ENCODE data around the gene WIPF2.

DNA sequence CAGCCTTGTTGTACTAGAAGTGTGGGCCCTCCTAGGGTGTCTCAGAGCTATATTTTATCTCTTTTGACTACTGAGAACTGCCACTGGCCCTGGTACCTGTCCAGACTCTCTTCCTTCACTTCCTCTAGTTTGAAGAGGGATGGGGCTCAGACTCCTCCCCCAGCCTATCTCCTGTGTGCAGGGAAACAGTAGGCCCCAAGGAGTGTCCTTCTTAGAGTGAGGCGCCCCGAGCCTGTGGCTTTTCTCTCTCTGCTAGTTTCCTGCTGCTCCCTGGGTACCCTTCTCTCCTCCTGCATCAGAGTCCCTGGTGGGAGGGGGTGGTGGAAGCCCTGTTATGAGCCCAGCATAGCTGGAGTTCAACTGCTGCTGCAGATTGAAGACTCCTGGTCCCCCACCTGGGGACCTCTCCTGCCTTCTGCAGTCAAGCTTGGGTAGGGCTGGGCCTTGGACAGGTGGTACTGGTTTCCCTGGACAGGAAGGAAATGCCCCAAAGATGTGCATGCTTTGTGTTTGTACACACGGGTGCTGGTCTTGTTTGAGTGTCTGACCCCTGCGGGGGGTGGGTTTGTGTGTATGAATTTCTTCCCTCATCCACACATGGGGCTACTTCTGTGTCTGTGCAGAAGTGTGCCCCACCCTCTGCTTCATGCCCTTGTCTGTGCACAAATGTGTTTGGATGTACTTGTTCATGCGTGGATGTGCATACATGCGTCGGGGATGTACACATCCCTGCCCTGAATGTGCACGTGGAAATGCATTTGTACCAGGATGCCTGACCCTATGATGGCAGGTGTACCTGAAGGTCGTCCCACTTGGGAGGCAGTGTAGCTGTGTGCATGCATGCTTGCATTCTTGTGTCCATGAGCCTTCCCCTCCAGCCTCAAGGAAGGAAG lies 96.8 kb downstream of the WIPF2 start:
- TF ChIP-seq, protein P1, sequence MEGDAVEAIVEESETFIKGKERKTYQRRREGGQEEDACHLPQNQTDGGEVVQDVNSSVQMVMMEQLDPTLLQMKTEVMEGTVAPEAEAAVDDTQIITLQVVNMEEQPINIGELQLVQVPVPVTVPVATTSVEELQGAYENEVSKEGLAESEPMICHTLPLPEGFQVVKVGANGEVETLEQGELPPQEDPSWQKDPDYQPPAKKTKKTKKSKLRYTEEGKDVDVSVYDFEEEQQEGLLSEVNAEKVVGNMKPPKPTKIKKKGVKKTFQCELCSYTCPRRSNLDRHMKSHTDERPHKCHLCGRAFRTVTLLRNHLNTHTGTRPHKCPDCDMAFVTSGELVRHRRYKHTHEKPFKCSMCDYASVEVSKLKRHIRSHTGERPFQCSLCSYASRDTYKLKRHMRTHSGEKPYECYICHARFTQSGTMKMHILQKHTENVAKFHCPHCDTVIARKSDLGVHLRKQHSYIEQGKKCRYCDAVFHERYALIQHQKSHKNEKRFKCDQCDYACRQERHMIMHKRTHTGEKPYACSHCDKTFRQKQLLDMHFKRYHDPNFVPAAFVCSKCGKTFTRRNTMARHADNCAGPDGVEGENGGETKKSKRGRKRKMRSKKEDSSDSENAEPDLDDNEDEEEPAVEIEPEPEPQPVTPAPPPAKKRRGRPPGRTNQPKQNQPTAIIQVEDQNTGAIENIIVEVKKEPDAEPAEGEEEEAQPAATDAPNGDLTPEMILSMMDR (IDR thresholded peaks at IDR 0.05; ENCODE audit: low read depth, low read length) = no peak
- no peak for TF ChIP-seq EZH2phosphoT487 (IDR thresholded peaks at IDR 0.05; ENCODE audit: low read depth)

Data from OCI-LY3 (cell line).